GM18526 (cell line): ENCODE measurements around the gene MMP11.

Experiments used
- POLR2A ChIP-seq: IDR thresholded peaks from 3 replicates; pipeline ENCODE4 v1.6.1; 2011; ENCODE audit not compliant: insufficient read length; ENCODE audit errors: extremely low read depth

The MMP11 gene

DNA sequence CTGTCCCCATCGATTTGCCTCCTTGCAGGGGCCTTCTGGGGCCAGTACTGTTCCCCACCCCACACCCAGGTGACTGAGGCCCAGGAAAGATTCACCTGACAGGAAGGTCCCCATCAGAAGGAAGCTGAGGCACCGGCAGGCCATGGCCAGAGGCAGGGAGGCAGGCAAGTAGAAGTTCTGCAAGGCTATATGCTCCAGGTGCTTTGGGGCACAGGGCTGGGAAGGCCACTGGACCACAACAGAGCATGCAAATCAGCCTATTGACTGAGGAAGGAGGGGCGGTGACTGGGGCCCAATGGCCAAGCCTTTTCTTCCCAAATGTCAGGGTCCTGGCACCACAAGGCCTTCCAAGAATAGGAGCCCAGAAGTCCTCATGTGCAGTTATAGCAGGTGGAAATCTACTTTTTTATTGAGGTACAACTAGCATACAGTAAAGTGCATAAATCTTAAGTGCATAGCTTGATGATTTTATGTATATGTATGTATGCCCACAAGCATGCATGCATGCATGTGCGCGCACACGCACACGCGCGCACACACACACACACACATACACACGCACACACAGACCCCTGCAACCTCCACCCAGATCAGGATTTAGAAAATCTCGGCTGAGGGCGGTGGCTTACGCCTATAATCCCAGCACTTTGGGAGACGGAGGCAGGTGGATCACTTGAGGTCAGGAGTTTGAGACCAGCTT lies 18.3 kb upstream of the MMP11 start, which contains the start of gene VPREB3:
VPREB3 (minus strand) TSS at position 206 of the 700 bp plus-strand sequence; CDS start at position 144, 62 bp downstream.
- TF ChIP-seq POLR2A: no peak

DNA sequence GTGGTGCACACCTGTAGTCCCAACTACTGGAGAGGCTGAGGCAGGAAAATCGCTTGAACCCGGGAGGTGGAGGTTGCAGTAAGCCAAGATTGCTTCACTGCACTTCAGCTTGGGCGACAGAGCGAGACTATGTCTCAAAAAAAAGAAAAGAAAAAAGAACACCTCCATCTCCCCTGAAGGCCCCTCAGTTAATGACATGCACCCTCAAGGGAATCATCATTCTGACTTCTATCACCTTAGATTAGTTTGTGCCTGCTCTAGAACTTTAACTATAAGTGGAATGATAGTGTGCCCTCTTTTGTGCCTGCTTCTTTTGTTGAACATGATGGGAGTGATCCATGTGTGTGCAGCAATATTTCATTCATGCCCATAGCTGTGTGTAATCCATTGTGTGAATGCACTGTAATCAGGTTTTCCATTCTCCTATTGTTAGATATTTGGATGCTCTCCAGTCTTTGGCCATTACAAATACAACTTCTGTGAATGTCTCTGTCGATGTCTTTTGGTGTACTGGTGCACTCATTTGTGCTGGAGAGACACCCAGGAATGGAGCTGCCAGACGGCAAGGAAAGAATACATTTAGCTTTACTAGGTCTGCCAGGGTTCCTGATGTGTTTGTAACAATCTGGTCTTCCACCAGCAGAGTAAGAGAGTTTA lies 17.5 kb upstream of the MMP11 start:
- TF ChIP-seq POLR2A: no peak

- TF ChIP-seq POLR2A: no peak
Measured at GRCh38 chr22:23755711-23756110, 16.9 kb upstream of the MMP11 start.

GRCh38 chr22:23756891-23757290 lies 15.8 kb upstream of the MMP11 start:
- TF ChIP-seq POLR2A: no peak

DNA sequence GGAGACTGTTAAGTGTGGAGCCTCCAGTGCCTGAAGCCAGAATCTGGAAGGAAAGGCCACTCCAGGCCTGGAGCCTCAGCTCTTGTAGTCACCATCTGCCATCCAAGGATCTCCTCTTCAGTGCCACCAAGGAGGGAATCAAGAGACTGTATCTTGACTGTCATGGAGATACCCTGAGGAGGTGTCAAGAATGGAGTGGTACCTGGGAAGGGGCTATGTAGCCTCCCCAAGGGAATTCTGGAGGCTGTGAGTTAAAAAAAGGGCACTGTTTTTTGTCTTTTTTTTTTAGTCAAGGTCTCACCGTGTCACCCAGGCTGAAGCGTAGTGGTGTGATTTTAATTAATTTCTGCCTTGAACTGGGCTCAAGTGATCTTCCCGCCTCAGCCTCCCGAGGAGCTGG lies 13.1 kb upstream of the MMP11 start:
- no peak for TF ChIP-seq POLR2A

DNA sequence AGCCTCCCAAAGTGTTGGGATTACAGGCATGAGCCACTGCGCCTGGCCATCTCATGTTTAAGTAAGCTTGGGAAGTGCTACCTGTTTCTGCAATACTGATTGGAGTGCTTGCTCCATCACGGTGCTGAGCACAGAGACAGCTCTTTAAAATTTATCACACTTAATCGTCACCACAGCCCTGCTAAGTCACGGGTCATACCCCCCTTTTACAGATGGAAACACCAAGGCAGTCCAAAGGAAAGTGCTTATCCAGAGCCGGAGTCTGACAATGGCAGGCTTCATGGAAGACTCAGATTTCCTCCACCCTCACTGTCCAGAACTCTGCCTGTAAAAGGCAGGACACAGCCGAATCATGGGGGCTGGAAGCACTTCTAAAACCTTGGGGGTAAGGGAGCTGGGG lies 12.6 kb upstream of the MMP11 start:
- no peak for TF ChIP-seq POLR2A

- TF ChIP-seq POLR2A: no peak
Measured at GRCh38 chr22:23762842-23763578, 9.6 kb upstream of the MMP11 start, which contains the start of gene C22orf15. Gene C22orf15 (plus strand): TSS chr22:23762990. CDS start chr22:23763307, 317 bp downstream.

- TF ChIP-seq POLR2A: no peak
Measured at GRCh38 chr22:23763579-23763945, 9.1 kb upstream of the MMP11 start.

GRCh38 chr22:23763954-23764353 lies 8.7 kb upstream of the MMP11 start:
- TF ChIP-seq POLR2A: no peak

GRCh38 chr22:23764899-23765881 lies 7.5 kb upstream of the MMP11 start:
- no peak for TF ChIP-seq POLR2A

DNA sequence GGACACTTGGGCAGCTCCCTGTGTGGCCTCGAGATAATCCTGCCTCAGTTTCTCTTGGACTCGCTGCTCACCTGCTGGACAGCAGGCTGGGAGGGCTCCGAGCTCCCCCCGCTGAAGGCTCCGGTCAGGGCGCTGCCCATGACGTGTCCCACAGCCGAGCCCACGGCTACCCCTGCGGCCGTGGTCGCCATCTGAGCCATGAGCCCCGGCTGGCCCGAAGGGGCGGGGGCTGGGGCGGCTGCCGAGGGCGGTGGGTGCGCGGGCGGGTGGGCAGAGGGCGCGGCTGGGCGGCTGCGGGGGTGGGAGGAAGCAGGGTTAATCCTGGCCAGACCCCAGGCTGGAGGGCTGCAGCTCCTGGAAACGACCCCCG lies 5.4 kb upstream of the MMP11 start:
- no peak for TF ChIP-seq POLR2A

DNA sequence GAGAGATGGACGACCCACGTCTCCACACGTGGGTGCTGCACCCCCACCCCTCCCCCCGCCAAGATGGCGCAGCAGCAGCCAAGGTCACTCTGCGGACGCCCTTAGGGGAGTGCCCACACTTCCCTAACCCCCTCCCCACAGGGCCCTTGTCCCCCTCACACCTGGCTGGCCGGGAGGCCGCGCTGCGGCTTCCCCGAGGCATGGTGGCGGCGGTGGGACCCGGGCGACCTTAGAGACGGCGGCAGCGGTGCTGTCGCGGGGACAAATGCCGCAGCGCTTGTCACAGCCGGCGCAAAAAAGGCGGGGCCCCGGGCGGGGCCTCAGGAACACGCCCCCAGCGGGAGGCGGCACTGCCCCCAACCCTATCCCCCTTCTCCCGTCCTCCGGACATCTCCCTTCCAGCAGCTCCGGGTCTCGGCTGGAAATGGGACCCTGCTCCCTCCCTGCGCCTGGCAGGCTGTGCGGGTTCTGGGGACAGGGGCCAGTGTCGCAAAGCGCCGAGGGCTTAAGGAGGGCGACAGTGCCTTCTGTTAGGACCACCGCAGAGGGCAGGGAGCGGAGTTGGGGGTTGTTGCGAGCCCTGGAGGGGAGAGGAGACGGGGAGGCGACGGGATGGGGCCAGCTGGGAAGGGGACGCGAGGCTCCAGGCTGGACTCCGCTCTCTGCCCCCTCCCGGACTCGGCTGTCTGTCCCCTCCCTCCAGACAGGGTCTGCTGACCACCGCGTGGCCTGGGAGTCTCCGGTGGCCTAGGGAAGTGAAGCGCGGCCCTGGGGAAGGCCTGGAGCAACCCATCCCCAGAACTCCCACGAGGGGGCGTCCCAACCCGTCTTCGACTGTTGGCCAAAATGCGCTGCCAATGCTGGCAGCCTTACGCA lies 4.7 kb upstream of the MMP11 start, which contains the start of gene CHCHD10:
CHCHD10 (minus strand) TSS at position 300 of the 876 bp plus-strand sequence; CDS start at position 202, 98 bp downstream.
- TF ChIP-seq POLR2A: peak; percentile 72

DNA sequence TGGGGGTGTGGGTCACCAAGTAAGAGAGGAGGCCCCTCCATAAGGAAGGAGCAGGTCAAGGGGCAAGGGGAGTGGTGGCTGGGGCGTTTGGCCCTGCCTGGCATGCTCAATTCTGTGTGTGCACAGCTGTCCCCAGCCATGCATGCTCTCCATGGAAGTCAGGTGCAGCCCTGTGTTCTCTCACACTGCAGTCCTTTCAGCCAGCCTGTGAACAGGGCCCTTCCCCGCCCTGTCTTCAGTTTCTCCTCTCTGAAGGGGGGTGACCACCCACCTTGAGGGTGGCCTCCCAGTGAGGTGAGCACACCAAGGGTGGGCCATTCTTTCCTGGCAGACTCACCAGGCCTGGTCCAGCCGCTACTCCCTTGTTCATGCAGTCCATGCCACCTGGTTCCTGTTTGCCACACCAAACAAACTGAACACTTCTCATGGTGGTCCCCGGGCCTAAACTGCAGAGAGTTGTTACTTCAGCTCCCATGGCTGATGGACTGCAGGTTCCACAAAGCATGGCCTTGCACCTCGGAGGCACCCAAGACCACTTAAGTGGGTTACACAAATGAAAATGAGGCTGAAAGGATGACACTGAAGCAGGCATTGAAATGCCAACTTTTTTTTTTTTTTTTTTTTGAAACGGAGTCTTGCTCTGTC lies 3.2 kb upstream of the MMP11 start:
- TF ChIP-seq POLR2A: no peak

DNA sequence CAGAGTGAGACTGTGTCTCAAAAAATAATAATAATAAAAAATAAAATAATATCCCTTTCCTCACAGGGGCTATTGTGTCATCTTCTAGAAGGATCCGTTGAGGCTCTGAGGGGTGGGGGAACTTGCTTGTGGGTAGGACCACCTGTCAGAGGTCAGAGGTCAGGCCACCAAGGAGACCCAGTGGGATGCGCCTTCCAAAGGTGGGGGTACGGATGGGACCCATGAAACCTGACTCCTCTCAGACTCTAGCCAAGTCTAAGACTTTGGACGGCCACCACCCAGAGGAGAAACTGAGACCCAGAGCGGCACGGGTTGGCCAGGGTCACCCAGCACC lies 367 bp upstream of the MMP11 start:
- TF ChIP-seq POLR2A: no peak
